DND-41 (cell line): ENCODE measurements around the gene LRRC27.
A peak's percentile ranks its signal among the peaks of the same experiment; 100 is the strongest.

Experiments
- ATAC-seq: fragments of 200-7000 bp; cut with Tn5 transposase; 3 replicates; pipeline ENCODE4 v1.9.1; 2021; ENCODE audit warnings: low read depth; ENCODE audit not compliant: insufficient read depth
- DNase-seq: peaks from one replicate; pipeline ENCODE4 v3.0.0-alpha.2; 2020
- H2AFZ ChIP-seq: 2 replicates; pipeline ENCODE4 v1.6.0; 2012; ENCODE audit warnings: low read depth, low read length
- H3K27ac ChIP-seq: 2 replicates; pipeline ENCODE4 v1.5.1; 2012; ENCODE audit warnings: low read length, inconsistent platforms
- H3K27me3 ChIP-seq: fragments of 200-600 bp; sonication (generic); 2 replicates; pipeline ENCODE4 v1.6.0; 2012; ENCODE audit warnings: low read length, mild to moderate bottlenecking, inconsistent platforms; ENCODE audit not compliant: insufficient read depth, poor library complexity
- H3K36me3 ChIP-seq: 2 replicates; pipeline ENCODE4 v1.5.1; 2012; ENCODE audit warnings: low read length, inconsistent platforms; ENCODE audit not compliant: insufficient read depth
- H3K4me1 ChIP-seq: 2 replicates; pipeline ENCODE4 v1.5.1; 2012; ENCODE audit warnings: mild to moderate bottlenecking, low read length; ENCODE audit not compliant: insufficient read depth
- H3K4me2 ChIP-seq: 2 replicates; pipeline ENCODE4 v1.6.0; 2012; ENCODE audit warnings: mild to moderate bottlenecking, moderate library complexity, low read length, inconsistent platforms; ENCODE audit not compliant: insufficient read depth
- H3K4me3 ChIP-seq, 2 experiments: fragments of 200-600 bp in 1 of 2; shearing (Covaris generic) in 1 of 2; 2 replicates each; pipeline ENCODE4 v1.5.1; 2012 to 2016; ENCODE audit warnings: inconsistent platforms in 2 of 2, low read length in 2 of 2, mild to moderate bottlenecking in 2 of 2, low read depth in 1 of 2, moderate library complexity in 1 of 2
- H3K79me2 ChIP-seq: 2 replicates; pipeline ENCODE4 v1.6.0; 2012; ENCODE audit warnings: low read length, inconsistent platforms; ENCODE audit not compliant: insufficient read depth
- H3K9ac ChIP-seq: 2 replicates; pipeline ENCODE4 v1.6.0; 2012; ENCODE audit warnings: low read depth, mild to moderate bottlenecking, inconsistent platforms, low read length, moderate library complexity
- H3K9me3 ChIP-seq: 2 replicates; pipeline ENCODE4 v1.5.1; 2012; ENCODE audit warnings: low read length, moderate library complexity, mild to moderate bottlenecking, inconsistent platforms; ENCODE audit not compliant: insufficient read depth, severe bottlenecking
- H4K20me1 ChIP-seq: 2 replicates; pipeline ENCODE4 v1.6.0; 2012; ENCODE audit warnings: low read length; ENCODE audit not compliant: insufficient read depth
- CTCF ChIP-seq: IDR thresholded peaks from 2 replicates; pipeline ENCODE4 v1.5.1; 2012; ENCODE audit warnings: borderline replicate concordance, low read length, moderate library complexity, mild to moderate bottlenecking; ENCODE audit not compliant: poor library complexity, severe bottlenecking; ENCODE audit errors: extremely low read depth
- EZH2 ChIP-seq: IDR thresholded peaks from 3 replicates; pipeline ENCODE4 v1.6.1; 2012; ENCODE audit warnings: borderline replicate concordance, low read depth, mild to moderate bottlenecking, moderate library complexity, low read length, inconsistent platforms; ENCODE audit not compliant: severe bottlenecking

Gene LRRC27

DNA sequence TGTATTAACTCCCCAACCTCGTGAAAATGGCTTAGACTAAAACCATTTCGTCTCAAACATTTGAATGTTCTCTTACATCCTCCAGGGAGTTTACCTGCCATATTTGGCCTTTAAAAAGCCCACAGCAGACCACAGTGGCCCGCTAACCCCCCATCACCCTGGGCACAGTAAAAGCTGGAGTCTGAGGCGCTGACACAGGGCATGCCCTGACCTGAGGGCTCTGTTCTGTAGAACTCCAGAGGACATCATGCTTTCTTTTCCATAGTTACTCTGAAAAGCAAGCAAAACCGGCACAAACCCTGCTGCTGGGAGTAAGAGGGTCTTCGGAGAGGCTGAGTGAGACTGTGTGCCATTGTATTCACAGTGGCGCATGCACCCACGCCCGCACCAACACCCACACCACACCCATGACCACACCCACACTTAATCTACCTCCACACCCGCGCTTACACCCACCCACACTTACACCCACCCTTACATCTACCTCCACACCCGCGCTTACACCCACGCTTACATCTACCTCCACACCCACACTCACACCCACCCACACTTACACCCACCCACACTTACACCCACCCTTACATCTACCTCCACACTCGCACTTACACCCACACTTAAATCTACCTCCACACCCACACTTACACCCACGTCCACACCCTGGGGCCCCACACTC lies 32.1 kb downstream of the LRRC27 start:
- ATAC-seq (peak; percentile 62; the same call in 2 of the 3 replicates), DNase-seq (no peak)
- no peaks in the 10 kb centered on the region for H3K27me3 ChIP-seq
- H3K9ac ChIP-seq, result no peak overlapping the region
- H3K36me3 ChIP-seq, result peaks cover 3% of the 10 kb centered on the region; the same call in 1 of the 2 replicates
- H3K4me1 ChIP-seq, result no peaks in the 10 kb centered on the region
- TF ChIP-seq CTCF (no peak), EZH2 (no peak)
- no peaks in the 10 kb centered on the region for H4K20me1 ChIP-seq
- H3K4me3 ChIP-seq, result no peak overlapping the region
- no peak overlapping the region for H2AFZ ChIP-seq
- H3K9me3 ChIP-seq, result no peaks in the 10 kb centered on the region
- no peaks in the 10 kb centered on the region for H3K79me2 ChIP-seq
- no peak overlapping the region for H3K27ac ChIP-seq
- no peak overlapping the region for H3K4me2 ChIP-seq

DNA sequence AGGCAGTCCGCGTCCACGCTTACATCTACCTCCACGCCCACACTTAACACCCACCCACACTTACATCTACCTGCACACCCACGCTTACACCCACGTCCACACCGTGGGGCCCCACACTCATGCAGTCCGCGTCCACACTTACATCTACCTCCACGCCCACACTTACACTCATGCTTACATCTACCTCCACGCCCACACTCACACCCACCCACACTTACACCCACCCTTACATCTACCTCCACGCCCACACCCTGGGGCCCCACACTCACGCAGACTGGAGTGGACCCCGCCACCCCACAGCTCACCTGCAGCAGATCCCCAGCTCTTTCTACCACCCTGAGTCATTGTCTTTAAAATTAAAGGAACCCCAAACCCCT lies 32.6 kb downstream of the LRRC27 start:
- Histone ChIP-seq H3K27me3 (no peaks in the 10 kb centered on the region), H3K9ac (no peak overlapping the region), H3K4me3 (no peak overlapping the region), H3K4me1 (no peaks in the 10 kb centered on the region), H3K4me2 (no peak overlapping the region), H4K20me1 (no peaks in the 10 kb centered on the region), H3K27ac (no peak overlapping the region), H3K79me2 (no peaks in the 10 kb centered on the region), H3K9me3 (no peaks in the 10 kb centered on the region), H2AFZ (no peak overlapping the region), H3K36me3 (peaks cover 3% of the 10 kb centered on the region; the same call in 1 of the 2 replicates)
- DNase-seq (no peak), ATAC-seq (no peak)
- TF ChIP-seq CTCF, result no peak

DNA sequence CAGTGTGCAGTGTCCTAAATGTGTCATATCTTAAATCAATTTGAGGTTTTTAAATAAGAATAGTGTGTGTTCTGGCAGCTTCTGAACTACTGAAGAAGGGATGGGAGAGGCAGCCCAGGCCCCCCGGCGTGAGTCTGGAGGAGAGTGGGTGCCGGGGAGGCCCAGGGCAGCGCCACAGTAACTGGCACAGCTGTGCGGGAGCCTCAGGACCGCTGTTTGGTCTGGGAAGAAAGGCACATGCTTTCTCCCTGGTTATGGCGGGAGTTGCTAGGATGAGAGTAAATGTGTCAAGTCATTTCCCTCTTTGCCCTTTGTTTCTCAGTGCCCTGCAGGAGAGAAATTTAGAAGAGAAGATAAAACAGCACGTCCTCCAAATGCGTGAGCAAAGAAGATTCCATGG lies 33.1 kb downstream of the LRRC27 start:
- Histone ChIP-seq H2AFZ (no peak overlapping the region), H3K9ac (no peak overlapping the region), H3K4me2 (no peak overlapping the region), H4K20me1 (no peaks in the 10 kb centered on the region), H3K27me3 (no peaks in the 10 kb centered on the region), H3K4me3 (no peak overlapping the region), H3K36me3 (peaks cover 3% of the 10 kb centered on the region; the same call in 1 of the 2 replicates), H3K9me3 (no peaks in the 10 kb centered on the region), H3K27ac (no peak overlapping the region), H3K4me1 (no peaks in the 10 kb centered on the region), H3K79me2 (no peaks in the 10 kb centered on the region)
- TF ChIP-seq CTCF (no peak), EZH2 (no peak)
- no peak for ATAC-seq
- no peak for DNase-seq
